NCI-H524 (cell line): Measurements from ENCODE around the gene TIMM21.

Source experiments
- DNase-seq, 2 experiments: peaks; one replicate each; lab custom pipeline; 2025; lab: John Stamatoyannopoulos, UW

Gene TIMM21

DNA sequence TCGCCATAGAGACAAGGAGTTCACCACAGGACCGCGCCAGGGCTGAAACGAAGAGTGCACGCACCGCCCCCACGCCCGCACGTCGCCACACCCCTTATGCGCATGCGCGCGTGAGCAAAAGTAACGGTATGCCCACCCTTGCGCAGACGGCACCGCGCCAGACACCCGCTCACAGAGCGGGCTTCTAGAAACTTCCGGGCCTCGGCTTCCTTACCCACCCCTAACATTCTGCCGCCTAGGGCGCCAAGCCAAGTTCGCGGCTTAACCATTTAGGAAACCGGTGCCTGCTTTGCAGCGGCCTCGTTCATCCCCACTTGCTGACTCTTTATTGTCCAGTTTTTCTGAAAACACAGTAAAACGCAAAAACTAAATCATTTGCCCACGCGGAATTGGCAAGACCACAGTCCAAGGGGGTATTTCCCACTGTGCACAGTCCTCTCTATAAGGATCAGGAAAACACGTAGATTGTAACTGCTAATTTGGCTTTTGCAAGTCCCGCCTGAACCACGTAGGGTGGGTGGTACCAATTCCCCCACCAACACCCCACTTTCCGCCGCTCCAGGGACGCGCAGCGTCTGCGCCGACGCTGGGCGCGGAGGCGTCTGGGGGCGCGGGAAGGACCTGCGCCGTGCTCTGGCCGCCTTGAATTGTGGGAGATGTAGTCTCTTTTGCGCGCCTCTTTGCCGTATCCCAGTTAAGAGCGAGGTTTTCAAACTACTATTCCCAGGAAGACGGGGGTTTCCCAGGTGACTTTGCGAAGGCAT, at the start of gene TIMM21, which contains the start of gene FBXO15:
TSS of gene TIMM21 (plus strand) at position 745 of the 764 bp plus-strand sequence. CDS start 286 bp downstream, outside the sequence.
TSS of gene FBXO15 (minus strand) at position 56 of the 764 bp plus-strand sequence. CDS start at position 7, 49 bp downstream.
- peak; percentile 89 to 96 for DNase-seq

DNA sequence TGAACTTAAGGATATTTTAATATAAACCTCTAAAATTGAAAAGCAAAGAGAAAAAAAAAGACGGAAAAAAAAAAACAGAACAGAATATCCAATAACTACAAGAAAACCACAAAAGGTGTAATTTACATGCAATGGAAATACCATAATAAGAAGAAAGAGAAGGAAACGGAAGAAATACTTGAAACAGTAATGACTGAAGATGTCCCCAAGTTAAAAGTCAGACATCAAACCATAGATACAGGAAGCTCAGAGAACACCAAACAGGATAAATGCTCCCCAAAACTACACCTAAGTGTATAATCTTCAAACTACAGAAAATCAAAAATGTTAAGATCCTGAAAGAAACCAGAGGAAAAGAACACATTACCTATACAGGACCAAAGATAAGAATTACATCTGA, 39.9 kb upstream of the TIMM21 start:
- no peak for DNase-seq

- DNase-seq = no peak
These were observed 38.2 kb upstream of the TIMM21 start for GRCh38 chr18:74110149-74110548.

GRCh38 chr18:74110976-74111375, 37.3 kb upstream of the TIMM21 start:
- no peak for DNase-seq

DNA sequence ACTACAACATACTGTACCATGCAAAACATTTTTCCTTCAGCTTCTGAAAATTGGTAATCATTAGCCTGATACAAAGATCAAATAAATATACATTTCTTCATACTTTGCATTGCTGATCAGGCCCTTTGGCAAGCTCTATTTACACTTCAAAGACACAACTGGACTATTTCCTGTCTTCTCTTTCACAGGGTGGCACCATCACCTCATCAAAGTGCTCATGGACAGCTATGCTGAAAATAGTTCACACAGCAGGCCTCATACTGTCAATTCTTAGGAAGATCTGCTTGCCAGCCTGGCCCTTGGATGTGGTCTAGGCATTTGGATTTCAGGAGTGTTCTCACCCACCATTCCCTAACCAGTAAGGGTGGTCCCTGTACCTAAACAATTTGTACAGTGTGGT, 34.6 kb upstream of the TIMM21 start:
- no peak for DNase-seq

- DNase-seq = no peak
These were observed 34.2 kb upstream of the TIMM21 start for GRCh38 chr18:74114116-74114515.

- no peak for DNase-seq
These were observed 33.3 kb upstream of the TIMM21 start for GRCh38 chr18:74115046-74115445.

DNA sequence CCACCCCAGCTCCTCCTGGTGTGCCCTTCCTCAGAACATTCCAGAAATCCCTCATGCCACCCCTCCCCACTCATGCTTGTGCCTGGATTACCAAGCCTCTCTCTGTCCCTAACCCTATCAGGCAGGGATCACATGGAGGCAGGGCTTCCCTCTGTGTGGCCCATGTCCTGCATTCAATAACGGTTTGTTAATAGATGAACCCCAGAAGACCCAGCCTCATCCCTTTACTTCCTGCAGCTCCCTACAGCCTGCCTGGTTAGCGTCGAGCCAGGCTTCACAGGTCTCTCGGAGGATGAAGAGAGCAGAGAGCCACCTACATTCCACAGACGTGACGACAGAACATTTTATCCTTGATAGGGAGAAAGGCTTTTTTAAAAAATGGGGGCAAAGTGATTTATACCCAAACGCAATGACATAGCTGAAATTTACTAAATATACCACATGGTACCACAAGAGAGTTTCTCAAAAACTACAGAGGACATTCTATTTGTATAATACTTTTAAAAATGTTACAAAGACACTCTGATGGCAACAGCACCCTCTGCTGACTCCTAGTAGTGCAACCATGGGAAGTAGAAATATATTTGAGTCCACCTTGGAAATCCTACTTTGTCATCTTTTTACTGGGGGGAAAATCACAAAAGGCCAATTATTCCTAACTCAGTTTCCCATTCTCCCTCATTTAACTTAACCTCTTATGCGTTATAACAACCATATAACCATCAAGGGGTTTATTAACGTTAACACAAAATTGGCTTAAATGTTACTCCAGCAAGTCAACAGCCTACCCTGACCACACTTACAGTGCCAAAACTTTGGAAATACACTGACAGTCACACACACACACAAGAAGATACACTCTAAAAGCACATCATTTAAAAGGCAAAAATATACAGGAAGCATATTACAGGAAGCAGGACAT, 31.4 kb upstream of the TIMM21 start:
- peak in 1 of 2 experiments; percentile 26 for DNase-seq

DNA sequence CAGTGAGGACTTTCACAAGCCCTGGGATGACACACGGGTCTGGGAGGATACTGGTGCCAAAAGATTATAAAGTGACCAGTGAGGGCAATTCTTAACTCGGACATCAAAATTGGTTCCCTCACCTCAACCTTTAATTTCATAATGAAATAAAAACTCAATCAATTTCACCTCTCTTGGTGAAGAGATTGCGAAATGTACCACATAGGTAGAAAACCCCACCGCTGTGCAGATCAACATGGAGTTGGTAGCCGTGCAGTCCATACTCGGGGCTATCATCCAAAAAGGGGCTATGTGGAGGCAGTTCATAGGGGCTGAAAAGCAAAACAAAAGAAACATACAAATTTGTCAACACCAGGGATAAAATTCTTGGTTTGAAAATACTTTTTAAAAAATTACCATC, 25.1 kb upstream of the TIMM21 start:
- DNase-seq = no peak

GRCh38 chr18:74124642-74125041, 23.7 kb upstream of the TIMM21 start:
- DNase-seq = no peak

DNA sequence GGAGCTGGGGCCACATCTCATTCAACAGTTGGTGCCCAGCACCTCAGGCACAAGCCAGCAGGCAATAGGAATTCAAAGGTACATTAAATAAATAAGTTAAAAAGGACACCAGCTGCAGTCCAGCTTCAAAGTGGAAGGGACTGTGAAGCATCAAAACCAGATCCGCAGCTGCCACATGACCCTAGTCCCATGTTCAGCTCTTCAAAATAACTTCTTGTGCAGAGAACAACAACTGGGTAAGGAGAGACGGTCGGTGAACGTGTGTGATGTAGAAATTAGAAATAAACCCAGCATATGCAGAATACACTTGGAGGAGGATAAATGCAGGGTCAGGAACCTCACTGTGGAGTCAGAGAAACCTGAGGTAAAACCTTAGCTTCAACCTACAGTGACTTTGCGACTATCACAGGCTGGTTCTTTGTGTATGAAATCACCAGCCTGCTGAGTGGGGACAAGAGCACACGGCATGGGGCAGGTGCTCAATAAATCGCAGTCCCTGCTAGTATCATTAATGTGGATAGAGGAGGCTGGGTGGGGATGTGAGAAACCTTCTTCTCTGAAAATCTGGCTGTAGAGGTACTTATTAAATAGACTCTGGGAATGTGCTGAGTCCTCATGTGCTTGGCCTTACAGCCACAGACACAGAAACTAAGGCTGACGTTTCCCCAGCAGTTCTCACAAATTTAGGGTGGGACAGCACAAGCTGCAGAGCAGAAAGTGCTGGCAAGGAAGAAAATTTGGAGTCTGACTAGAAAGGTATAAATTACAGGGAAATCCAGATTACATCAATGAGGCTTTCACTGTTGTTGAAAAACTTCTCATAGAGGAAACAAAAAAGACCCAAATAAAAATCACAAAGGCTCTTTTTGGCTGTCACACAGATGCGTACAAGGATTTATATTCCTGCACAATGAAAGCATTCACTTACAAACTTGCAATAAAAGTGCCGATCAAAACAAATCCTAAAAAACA, 21.4 kb upstream of the TIMM21 start:
- no peak for DNase-seq

DNA sequence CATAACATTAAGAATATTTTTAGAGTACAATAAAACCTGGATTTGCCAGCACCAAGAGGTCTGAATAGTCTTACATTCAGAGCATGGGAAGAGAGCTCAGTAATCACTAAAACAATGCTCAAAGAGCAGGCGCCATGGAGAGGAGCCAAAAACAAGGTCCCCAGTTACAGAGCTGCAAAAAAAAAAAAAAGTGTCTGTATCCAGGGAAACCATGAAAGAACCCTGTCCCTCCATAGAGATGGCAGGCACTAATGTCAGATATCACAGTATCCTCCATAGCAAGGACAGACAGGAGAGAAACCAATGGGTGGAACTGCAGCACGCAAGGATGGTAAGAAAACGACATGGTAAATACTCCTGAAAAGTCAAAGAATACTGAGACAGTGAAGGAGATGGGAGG, 20.2 kb upstream of the TIMM21 start:
- no peak for DNase-seq

DNA sequence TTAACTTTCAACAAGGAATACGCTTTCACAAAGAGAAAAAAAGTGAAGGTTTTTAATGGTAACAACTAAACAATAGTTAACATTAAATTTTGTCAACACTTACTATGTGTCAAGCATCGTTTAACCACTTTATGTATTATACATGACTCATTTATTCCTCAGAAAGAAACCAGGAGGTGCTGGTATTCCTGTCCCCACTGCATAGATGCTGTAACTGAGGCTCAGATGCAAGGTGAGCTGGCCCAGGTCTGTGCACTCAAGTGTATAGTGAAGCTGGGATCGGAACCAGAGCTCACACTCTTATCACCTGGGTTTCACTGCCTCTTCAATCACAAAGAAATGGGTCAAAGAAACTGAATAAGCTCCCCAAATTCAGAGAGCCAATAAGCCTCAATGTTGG, 17.2 kb upstream of the TIMM21 start:
- no peak for DNase-seq

DNA sequence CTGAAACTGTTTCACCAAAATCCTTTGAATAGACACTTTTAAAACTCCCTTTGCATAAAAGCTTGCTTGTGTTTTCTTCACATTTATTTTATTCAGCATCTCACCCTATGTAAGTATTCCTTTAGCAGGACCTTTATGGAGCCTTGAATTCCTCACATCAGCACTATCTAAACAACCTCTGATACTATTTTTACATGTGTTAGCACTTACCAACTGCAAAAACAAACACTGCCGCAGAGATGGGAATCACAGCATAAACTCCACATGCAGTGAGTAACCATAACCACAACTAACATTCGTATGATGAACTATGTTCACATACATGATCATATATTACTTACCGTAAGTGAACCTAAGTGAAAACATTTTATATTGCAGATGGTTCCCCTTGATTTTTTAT, 16.1 kb upstream of the TIMM21 start:
- no peak for DNase-seq

GRCh38 chr18:74137920-74138538, 10.3 kb upstream of the TIMM21 start:
- DNase-seq = no peak

DNA sequence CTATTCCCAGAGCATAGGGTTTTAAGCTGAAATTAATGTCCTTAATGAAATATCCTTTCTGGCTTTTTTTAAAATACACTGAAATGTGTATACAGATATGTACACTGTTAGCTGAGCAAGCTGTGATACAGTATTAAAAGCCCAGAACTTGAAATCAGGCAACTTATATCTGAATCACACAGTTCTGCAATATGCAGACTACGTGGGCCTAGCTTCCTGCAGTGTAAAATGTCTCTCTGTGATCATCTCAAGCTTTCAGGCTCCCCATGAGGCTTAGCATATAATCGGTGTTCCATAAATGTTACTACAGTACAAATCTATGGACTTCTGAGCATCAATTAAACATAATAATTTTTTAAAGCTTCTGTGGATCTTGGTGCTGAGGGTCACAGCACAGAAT, 8.9 kb upstream of the TIMM21 start:
- no peak for DNase-seq

GRCh38 chr18:74139888-74140287, 8.4 kb upstream of the TIMM21 start:
- no peak for DNase-seq

- DNase-seq = no peak
These were observed 7.7 kb upstream of the TIMM21 start for GRCh38 chr18:74140582-74140981.

GRCh38 chr18:74141667-74142066, 6.7 kb upstream of the TIMM21 start:
- DNase-seq = no peak

DNA sequence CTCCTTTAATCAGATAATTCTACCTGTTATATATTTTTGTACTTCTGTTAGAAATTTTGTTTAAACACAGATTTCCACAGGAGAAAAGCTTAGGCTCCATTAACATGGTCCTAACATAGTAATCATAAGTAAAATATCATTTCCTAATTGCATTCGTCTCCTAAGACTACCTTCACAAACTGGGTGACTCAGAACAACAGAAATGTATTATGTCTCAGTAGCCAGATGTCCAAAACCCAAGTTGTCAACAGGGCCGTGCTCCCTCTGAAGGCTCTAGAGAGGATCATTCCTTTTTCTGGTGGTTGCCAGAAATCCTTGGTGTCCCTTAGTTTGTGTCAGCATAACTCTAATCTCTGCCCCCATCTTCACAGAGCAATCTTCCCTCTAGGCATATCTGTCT, 6.1 kb upstream of the TIMM21 start:
- DNase-seq = no peak

GRCh38 chr18:74146756-74147155, 1.6 kb upstream of the TIMM21 start:
- no peak for DNase-seq

DNA sequence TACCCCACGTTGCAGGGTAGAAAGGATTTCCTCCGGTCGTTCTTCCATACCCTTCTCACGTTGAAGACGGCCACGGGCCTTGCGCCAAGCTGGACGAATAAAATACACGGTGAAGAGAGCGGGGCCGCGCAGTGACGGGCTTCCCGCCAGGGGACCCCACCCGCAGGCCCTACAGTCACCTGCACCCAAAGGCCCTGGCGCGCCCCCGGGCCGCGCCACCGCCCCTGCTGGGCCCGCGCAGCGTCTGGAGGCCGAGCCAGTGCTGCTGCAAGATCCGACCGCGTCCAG, 888 bp upstream of the TIMM21 start:
- DNase-seq = no peak
